OCI-LY1 (cell line): ENCODE measurements around the gene GALNT7.

ENCODE experiments used
- H2AFZ ChIP-seq: fragments of 200-600 bp; sonication (generic), shearing (Covaris generic); 2 replicates; pipeline ENCODE4 v1.6.0; 2014; ENCODE audit warnings: antibody characterized with exemption, mild to moderate bottlenecking, low read length
- H3F3A ChIP-seq: fragments of 200-600 bp; sonication (generic), shearing (Covaris generic); 2 replicates; pipeline ENCODE4 v1.6.0; 2014; ENCODE audit warnings: mild to moderate bottlenecking, antibody characterized with exemption, low read length, moderate library complexity; ENCODE audit not compliant: insufficient read depth
- H3K27ac ChIP-seq: fragments of 200-600 bp; sonication (generic); 2 replicates; pipeline ENCODE4 v1.5.1; 2014; ENCODE audit warnings: low read length, mixed run types, mild to moderate bottlenecking, low read depth; ENCODE audit not compliant: poor library complexity, severe bottlenecking
- H3K27me3 ChIP-seq: fragments of 200-600 bp; sonication (generic); 2 replicates; pipeline ENCODE4 v1.6.0; 2014; ENCODE audit warnings: antibody characterized with exemption, mild to moderate bottlenecking, low read length, moderate library complexity; ENCODE audit not compliant: insufficient read depth
- H3K36me3 ChIP-seq: fragments of 200-600 bp; sonication (generic); 2 replicates; pipeline ENCODE4 v1.6.1; 2014; ENCODE audit warnings: mild to moderate bottlenecking, antibody characterized with exemption, low read length, moderate library complexity, mixed read lengths; ENCODE audit not compliant: insufficient read depth
- H3K4me1 ChIP-seq: fragments of 200-600 bp; sonication (generic); 2 replicates; pipeline ENCODE4 v1.5.1; 2014; ENCODE audit warnings: mild to moderate bottlenecking, low read length, moderate library complexity; ENCODE audit not compliant: insufficient read depth, severe bottlenecking
- H3K4me2 ChIP-seq: fragments of 200-600 bp; sonication (generic), shearing (Covaris generic); 2 replicates; pipeline ENCODE4 v1.6.1; 2014; ENCODE audit warnings: low read length
- H3K4me3 ChIP-seq: fragments of 200-600 bp; sonication (generic); 2 replicates; pipeline ENCODE4 v1.5.1; 2014; ENCODE audit warnings: low read length, low read depth, mild to moderate bottlenecking, mixed read lengths; ENCODE audit not compliant: poor library complexity, severe bottlenecking
- H3K79me2 ChIP-seq: fragments of 200-600 bp; shearing (Covaris generic); 2 replicates; pipeline ENCODE4 v1.6.1; 2016; ENCODE audit warnings: mixed run types, low read length, mixed read lengths; ENCODE audit not compliant: insufficient read depth
- H3K9ac ChIP-seq: fragments of 200-600 bp; sonication (generic), shearing (Covaris generic); 2 replicates; pipeline ENCODE4 v1.6.1; 2014; ENCODE audit warnings: mild to moderate bottlenecking, low read length, mixed read lengths
- H3K9me2 ChIP-seq: fragments of 200-600 bp; sonication (generic), shearing (Covaris generic); 2 replicates; pipeline ENCODE4 v1.6.1; 2014; ENCODE audit warnings: low read depth, mild to moderate bottlenecking, low read length, mixed read lengths
- H3K9me3 ChIP-seq: fragments of 200-600 bp; shearing (Covaris generic); 2 replicates; pipeline ENCODE4 v1.6.1; 2014; ENCODE audit warnings: low read length, mixed read lengths
- H4K20me1 ChIP-seq: fragments of 200-600 bp; sonication (generic), shearing (Covaris generic); 2 replicates; pipeline ENCODE4 v1.6.0; 2016; ENCODE audit warnings: mild to moderate bottlenecking, low read length; ENCODE audit not compliant: insufficient read depth
- EZH2 ChIP-seq: fragments of 200-600 bp; sonication (generic), shearing (Covaris generic); IDR thresholded peaks from 2 replicates; pipeline ENCODE4 v1.8.0; 2017; ENCODE audit warnings: borderline replicate concordance, mixed run types, mild to moderate bottlenecking, antibody characterized with exemption, low read length, moderate library complexity, mixed read lengths
- TF ChIP-seq, protein P1 (sequence below): fragments of 200-600 bp; sonication (generic), shearing (Covaris generic); IDR thresholded peaks from 2 replicates; pipeline ENCODE4 v1.5.1; 2017; ENCODE audit warnings: mild to moderate bottlenecking, antibody characterized with exemption, low read length, moderate library complexity, mixed read lengths

GALNT7 gene

DNA sequence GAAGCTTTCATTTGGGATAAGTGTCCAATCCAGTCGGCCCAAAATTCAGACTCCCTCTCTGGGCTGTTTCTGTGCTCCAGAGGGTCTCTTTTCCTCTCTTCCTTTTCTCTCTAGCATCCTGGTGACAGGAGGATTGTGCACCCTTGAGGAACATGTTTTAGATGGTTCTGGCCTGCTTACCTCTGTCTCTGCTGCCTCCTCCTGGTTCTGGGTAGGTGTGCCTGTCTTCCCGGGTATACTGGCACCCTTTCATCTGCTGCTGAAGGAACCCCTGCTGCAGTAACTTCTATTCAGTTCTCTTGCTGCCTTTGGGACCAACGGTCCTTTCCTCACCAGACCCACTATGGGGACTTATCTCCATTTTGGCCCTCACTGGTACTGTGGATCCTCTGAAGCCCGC, 112.4 kb downstream of the GALNT7 start:
- TF ChIP-seq, protein P1, sequence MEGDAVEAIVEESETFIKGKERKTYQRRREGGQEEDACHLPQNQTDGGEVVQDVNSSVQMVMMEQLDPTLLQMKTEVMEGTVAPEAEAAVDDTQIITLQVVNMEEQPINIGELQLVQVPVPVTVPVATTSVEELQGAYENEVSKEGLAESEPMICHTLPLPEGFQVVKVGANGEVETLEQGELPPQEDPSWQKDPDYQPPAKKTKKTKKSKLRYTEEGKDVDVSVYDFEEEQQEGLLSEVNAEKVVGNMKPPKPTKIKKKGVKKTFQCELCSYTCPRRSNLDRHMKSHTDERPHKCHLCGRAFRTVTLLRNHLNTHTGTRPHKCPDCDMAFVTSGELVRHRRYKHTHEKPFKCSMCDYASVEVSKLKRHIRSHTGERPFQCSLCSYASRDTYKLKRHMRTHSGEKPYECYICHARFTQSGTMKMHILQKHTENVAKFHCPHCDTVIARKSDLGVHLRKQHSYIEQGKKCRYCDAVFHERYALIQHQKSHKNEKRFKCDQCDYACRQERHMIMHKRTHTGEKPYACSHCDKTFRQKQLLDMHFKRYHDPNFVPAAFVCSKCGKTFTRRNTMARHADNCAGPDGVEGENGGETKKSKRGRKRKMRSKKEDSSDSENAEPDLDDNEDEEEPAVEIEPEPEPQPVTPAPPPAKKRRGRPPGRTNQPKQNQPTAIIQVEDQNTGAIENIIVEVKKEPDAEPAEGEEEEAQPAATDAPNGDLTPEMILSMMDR: peak; percentile 51
- no peak for TF ChIP-seq EZH2
- no peak overlapping the region for H2AFZ ChIP-seq
- H3K9me3 ChIP-seq: peaks cover 4% of the 10 kb centered on the region; the same call in 1 of the 2 replicates
- H3K79me2 ChIP-seq: no peaks in the 10 kb centered on the region
- H3K27me3 ChIP-seq: no peaks in the 10 kb centered on the region
- H3K4me1 ChIP-seq: peaks cover 35% of the 10 kb centered on the region
- no peaks in the 10 kb centered on the region for H3F3A ChIP-seq
- peak overlapping the region; percentile 78 for H3K4me2 ChIP-seq
- no peaks in the 10 kb centered on the region for H3K9me2 ChIP-seq
- peak overlapping the region; percentile 60; the same call in 1 of the 2 replicates for H3K9ac ChIP-seq
- H3K36me3 ChIP-seq: peaks cover 6% of the 10 kb centered on the region
- no peaks in the 10 kb centered on the region for H4K20me1 ChIP-seq
- H3K27ac ChIP-seq: peak overlapping the region; percentile 83
- peak overlapping the region; percentile 54 for H3K4me3 ChIP-seq

DNA sequence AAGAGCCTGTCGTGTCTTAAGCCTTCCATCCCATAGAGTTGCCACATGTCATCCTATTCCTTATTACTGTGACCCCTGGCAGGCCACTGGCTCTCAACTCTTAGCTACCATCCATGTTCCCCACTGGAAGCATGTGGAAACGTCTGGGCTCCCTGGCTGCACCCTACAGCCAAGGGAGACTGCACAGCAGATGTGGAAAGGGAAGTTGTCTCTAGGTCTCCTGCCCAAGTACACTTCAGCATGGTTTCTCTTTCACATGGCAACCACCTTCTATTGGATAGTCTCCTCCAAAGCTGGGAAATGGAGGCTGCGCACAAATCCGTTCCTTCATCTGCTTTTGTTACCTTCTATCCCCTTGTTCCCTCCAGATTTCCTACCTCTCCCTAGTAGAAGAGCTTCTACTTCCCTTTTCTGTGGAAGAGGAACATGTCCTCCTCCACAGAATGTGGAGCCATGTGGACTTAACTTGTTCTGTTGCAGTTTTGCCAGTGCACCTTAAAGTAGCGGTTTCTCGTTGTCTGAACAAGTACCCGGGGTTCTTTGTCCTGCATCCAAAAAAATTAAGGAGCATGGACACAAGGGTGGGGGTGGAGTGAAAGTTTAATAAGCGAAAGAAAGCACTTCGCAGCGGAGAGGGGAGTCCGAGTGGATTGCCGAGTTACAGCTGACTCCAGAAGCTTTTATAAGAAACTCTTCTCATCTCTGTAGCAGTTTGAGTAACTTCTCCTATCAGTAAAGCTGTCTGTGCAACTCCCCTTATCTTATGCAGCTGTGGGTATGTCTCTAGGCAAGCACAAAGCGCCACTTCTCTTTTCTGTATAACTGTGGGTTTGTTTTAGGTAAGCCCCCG, 113.0 kb downstream of the GALNT7 start:
- TF ChIP-seq EZH2: no peak
- TF ChIP-seq, protein P1: no peak
- Histone ChIP-seq H3K4me2 (peak overlapping the region; percentile 78), H3K9me3 (peaks cover 4% of the 10 kb centered on the region; the same call in 1 of the 2 replicates), H3K9ac (peak overlapping the region; percentile 60; the same call in 1 of the 2 replicates), H4K20me1 (no peaks in the 10 kb centered on the region), H3K36me3 (peaks cover 12% of the 10 kb centered on the region), H3K4me1 (peaks cover 35% of the 10 kb centered on the region), H3K9me2 (no peaks in the 10 kb centered on the region), H3K27me3 (no peaks in the 10 kb centered on the region), H2AFZ (no peak overlapping the region), H3F3A (no peaks in the 10 kb centered on the region), H3K27ac (peak overlapping the region; percentile 83), H3K4me3 (peak overlapping the region; percentile 54), H3K79me2 (no peaks in the 10 kb centered on the region)

DNA sequence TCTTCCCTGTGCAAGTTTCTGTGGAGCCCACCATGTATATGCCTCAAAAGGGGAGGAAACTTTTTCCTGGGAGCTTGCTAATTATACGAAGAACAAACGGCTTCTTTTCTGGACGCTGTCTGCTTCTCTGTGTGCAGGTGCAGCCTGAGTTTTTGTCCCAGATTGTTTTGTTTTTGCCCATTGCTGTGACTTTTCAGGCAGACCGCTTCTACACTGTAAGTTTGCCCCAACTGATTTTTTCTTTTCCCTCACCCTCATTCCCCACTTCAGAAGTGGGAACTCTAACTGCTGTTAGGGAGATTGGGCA, 113.6 kb downstream of the GALNT7 start:
- no peaks in the 10 kb centered on the region for H3K27me3 ChIP-seq
- H3K9me3 ChIP-seq: peaks cover 6% of the 10 kb centered on the region
- H4K20me1 ChIP-seq: no peaks in the 10 kb centered on the region
- no peaks in the 10 kb centered on the region; the same call in 1 of the 2 replicates for H3K79me2 ChIP-seq
- no peak overlapping the region; the same call in 1 of the 2 replicates for H2AFZ ChIP-seq
- peak overlapping the region; percentile 83 for H3K27ac ChIP-seq
- H3K4me1 ChIP-seq: peaks cover 35% of the 10 kb centered on the region
- H3K9ac ChIP-seq: peak overlapping the region; percentile 60
- H3F3A ChIP-seq: no peaks in the 10 kb centered on the region
- no peaks in the 10 kb centered on the region for H3K9me2 ChIP-seq
- H3K4me3 ChIP-seq: peak overlapping the region; percentile 54
- H3K4me2 ChIP-seq: peak overlapping the region; percentile 78
- TF ChIP-seq, protein P1: no peak
- TF ChIP-seq EZH2: no peak
- H3K36me3 ChIP-seq: peaks cover 15% of the 10 kb centered on the region
